Measurements from ENCODE around the gene SIX1. TPM values are rescaled to one million over a fixed set of nuclear protein-coding genes. Genes with fewer than 3 reads are reported as not detected.

Gene SIX1
- total RNA-seq, 4 donors from 2014 or later: 0.21 to 1.2 (median 1.0) TPM; not detected in 1

DNA sequence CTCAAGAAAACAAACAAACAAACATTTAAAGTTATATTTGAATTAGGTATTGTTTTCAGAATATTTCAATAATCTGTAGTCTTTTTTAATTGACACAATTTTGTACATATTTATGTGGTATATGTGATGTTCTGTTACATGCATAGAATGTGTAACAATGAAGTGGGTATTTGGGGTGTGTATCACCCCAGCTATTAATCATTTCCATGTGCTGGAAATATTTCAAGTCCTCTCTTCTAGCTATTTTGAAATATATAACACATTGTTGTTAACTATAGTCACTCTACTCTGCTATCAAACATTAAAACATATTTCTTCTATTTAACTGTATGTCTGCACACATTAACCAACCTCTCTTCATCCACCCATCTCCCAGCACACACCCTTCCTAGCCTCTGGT lies 32.0 kb upstream of the SIX1 start:
- no peak for TF ChIP-seq POLR2A (IDR thresholded peaks at IDR 0.05)
- no peak for DNase-seq (ENCODE audit: low spot score in 2 of 2)
- intact Hi-C loops (cut with DNase I; ENCODE audit: low total_unique reads): no loop called here
- H3K4me3 ChIP-seq (ENCODE audit: low read depth, poor library complexity, severe bottlenecking): no peak overlapping the region

DNA sequence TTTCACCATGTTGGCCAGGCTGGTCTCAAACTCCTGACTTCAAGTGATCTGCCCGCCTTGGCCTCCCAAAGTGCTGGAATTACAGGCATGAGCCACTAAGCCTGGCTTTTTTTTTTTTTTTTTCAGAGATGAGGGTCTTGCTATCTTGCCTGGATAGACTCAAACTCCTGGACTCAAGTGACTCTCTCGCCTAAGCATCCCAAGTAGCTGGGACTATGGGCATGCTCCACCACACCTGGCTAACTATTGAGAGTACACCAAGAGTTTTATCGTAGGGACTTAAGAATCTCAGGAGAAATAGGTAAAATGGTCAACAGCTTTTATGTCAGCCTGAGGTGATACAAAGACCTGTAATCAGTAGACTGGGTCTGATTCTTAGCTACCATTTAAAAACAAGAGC lies 31.2 kb upstream of the SIX1 start:
- no peak for TF ChIP-seq POLR2A (IDR thresholded peaks at IDR 0.05)
- TF ChIP-seq, protein P1, sequence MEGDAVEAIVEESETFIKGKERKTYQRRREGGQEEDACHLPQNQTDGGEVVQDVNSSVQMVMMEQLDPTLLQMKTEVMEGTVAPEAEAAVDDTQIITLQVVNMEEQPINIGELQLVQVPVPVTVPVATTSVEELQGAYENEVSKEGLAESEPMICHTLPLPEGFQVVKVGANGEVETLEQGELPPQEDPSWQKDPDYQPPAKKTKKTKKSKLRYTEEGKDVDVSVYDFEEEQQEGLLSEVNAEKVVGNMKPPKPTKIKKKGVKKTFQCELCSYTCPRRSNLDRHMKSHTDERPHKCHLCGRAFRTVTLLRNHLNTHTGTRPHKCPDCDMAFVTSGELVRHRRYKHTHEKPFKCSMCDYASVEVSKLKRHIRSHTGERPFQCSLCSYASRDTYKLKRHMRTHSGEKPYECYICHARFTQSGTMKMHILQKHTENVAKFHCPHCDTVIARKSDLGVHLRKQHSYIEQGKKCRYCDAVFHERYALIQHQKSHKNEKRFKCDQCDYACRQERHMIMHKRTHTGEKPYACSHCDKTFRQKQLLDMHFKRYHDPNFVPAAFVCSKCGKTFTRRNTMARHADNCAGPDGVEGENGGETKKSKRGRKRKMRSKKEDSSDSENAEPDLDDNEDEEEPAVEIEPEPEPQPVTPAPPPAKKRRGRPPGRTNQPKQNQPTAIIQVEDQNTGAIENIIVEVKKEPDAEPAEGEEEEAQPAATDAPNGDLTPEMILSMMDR (IDR thresholded peaks at IDR 0.05): no peak
- no peak for DNase-seq (ENCODE audit: low spot score in 2 of 2)
- H3K4me3 ChIP-seq (ENCODE audit: low read depth, poor library complexity, severe bottlenecking): no peak overlapping the region
- intact Hi-C loops (cut with DNase I; ENCODE audit: low total_unique reads): no loop called here
- 94 to 95% methylated on average over 3 of the region's 3 CpGs for WGBS, 2 donors

DNA sequence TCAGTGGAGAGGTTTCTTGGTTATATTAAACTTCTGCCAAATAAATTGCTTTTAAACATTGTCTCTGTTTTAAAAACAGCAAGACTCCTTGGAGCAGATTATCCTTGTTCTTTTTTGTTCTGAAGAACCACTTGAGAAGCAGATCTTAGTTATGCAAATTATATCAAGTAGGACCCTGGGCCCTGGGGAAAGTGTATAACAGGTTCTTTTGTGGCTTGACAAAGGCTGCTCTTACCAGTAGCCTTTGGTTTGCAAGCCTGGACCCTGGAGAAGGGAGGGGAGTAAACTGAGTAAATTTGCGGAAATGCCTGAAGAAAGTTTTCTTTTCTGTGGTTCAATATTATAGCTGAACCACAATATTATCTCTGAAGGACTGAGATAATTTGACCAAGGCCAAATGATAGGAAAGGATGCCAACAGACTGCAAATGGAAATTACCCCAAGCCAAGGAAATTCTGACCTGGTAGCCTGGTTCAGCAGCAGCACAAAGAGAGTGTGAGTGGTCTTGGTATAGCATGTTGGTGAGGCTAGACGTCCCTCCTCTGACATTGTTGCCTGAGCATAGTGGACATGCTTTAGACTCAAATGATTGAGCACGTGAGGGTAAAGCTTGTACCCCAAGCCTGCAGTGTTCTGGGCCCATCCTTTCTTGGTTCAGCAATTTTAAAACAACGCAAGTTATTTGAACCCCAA lies 30.4 kb upstream of the SIX1 start:
- no peak for DNase-seq (ENCODE audit: low spot score in 2 of 2)
- no peak for TF ChIP-seq POLR2A (IDR thresholded peaks at IDR 0.05)
- TF ChIP-seq, protein P1 (IDR thresholded peaks at IDR 0.05): no peak
- no peak overlapping the region for H3K4me3 ChIP-seq (ENCODE audit: low read depth, poor library complexity, severe bottlenecking)
- intact Hi-C loops (cut with DNase I; ENCODE audit: low total_unique reads): no loop called here
- 87 to 94% methylated on average over 4 of the region's 4 CpGs for WGBS, 2 donors

DNA sequence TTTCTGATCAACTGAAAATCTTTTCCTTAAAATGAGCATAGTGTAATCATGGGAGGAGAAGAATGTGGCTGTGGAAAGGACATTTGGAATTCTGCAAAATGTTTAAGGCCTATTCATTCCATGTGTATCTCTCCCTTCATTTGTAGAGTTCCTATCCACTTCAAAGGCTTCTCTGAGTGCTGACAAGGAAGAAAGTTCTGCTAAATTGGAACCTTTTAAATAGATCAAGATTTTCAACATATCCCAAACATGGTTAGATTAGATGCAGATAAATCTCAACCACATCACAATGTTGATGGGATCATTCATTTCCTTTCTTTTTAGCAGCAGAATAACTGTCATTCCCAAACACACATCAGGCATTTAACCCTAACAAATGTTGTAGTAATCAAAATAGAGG lies 28.4 kb upstream of the SIX1 start:
- TF ChIP-seq, protein P1 (IDR thresholded peaks at IDR 0.05): no peak
- no peak for TF ChIP-seq POLR2A (IDR thresholded peaks at IDR 0.05)
- no peak overlapping the region for H3K4me3 ChIP-seq (ENCODE audit: low read depth, poor library complexity, severe bottlenecking)
- no peak for DNase-seq (ENCODE audit: low spot score in 2 of 2)
- intact Hi-C loops (cut with DNase I; ENCODE audit: low total_unique reads): no loop called here

DNA sequence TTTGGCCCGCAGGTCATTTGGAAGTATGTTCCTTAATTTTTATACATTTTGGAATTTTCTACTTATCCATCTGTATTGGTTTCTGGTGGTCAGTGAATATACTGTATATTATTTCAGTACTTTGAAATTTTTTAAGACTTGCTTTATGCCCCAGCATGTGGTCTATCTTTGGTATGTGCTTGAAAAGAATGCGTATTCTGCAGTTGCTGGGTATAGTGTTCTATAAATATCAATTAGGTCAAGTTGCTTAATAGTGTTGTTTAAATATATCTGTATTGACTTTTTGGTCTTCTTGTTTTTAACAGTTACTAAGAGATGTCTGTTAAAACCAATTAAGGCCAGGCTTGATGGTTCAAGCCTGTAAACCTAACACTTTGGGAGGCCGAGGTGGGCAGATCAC lies 21.7 kb upstream of the SIX1 start:
- no peak for DNase-seq (ENCODE audit: low spot score in 2 of 2)
- TF ChIP-seq, protein P1 (IDR thresholded peaks at IDR 0.05): no peak
- no peak for TF ChIP-seq POLR2A (IDR thresholded peaks at IDR 0.05)
- H3K4me3 ChIP-seq (ENCODE audit: low read depth, poor library complexity, severe bottlenecking): no peak overlapping the region
- intact Hi-C loops (cut with DNase I; ENCODE audit: low total_unique reads): no loop called here
- WGBS, 2 donors: 89 to 90% methylated on average over 3 of the region's 3 CpGs

DNA sequence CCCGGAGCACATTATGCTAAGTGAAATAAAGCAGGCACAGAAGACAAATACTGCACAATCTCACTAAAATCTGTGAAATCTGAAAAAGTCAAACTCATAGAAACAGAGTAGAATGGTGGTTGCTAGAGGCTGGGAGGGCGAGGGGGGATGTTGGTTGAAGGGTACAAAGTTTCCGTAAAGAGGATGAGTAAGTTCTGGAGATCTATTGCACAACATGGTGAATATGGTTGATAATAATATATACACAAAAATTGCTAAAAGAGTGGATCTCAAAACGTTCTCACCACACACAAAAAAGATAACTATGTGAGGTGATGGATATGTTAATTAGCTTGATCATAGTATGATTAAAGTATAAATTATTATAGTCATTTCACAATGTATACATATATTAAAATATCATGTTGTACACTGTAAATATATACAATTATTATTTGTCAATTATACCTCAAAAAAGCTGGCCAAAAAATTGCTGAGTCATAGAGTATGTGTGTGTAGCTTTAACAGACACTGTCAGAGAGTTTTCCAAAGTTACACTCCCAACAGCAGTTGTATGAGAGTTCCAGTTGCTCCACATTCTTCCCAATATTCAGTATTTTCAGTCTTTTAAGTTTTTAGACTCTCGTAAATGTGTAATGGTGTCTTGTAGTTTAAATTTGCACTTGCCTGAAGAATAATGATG lies 19.3 kb upstream of the SIX1 start:
- intact Hi-C loops (cut with DNase I; ENCODE audit: low total_unique reads): no loop called here
- TF ChIP-seq POLR2A (IDR thresholded peaks at IDR 0.05): no peak
- TF ChIP-seq, protein P1 (IDR thresholded peaks at IDR 0.05): no peak
- DNase-seq (ENCODE audit: low spot score in 2 of 2): no peak

More for the DNA sequence above, 19.3 kb upstream of the SIX1 start:
- WGBS, 2 donors: 82 to 84% methylated on average over 5 of the region's 5 CpGs
- no peak overlapping the region for H3K4me3 ChIP-seq (ENCODE audit: low read depth, poor library complexity, severe bottlenecking)

Data from lower leg skin (tissue), 4 donors.